ENCODE results near the gene TRIP12.

DNA sequence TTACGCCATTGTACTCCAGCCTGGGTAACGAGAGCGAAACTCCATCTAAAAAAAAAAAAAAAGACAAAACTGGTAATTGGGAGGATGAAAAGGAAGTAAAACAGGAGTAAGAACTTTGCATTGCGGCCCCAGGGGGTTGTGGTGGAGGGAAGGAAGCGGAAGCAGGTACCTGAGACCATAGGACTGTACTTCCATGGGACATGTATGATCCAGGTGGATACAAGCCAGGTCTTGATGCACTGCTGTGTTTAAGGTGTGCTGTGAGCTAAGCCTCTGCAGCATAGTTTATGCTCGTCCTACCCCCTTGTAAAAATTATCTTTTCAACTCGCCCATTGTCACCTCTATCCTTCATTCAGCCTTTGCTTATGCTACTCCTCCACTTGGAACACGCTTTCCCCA lies 24.2 kb upstream of the TRIP12 start:
- TF ChIP-seq ZNF274 (IDR thresholded peaks at IDR 0.05; ENCODE audit: low read depth, low read length) (no peak), YY1 (IDR thresholded peaks at IDR 0.05; ENCODE audit: insufficient read depth, insufficient read length) (no peak), SUZ12 (IDR thresholded peaks at IDR 0.05; ENCODE audit: extremely low read depth, insufficient read depth, insufficient read length) (no peak)
